Body of pancreas (tissue), 4 donors: ENCODE data around the gene SLC9A9. TPM values are rescaled to one million over a fixed set of nuclear protein-coding genes. Genes with fewer than 3 reads are reported as not detected.
"Not testable (repeated sequence)": the region's sequence is repeated elsewhere in the genome, so short reads cannot be mapped to it uniquely, and the experiment has no call there.

Experiments
- ATAC-seq: fragments of 150-250 bp; one replicate; pipeline ENCODE4 v1.9.1; 2016
- DNase-seq, 4 donors: peaks; one replicate each; pipeline ENCODE4 v3.0.0-alpha.2; 2019
- H3K27ac ChIP-seq, 4 donors: fragments of 200-600 bp; sonication (generic); 1 replicate in 3 of 4; 2 replicates in 1 of 4; pipeline versions ENCODE4 v1.5.1 to v1.6.1; 2016 to 2019; ENCODE audit warnings: mild to moderate bottlenecking in 1 of 4, mixed read lengths in 1 of 4, moderate library complexity in 1 of 4
- H3K27me3 ChIP-seq, 2 donors: fragments of 200-600 bp; sonication (generic); one replicate each; pipeline ENCODE4 v1.6.0; 2016; ENCODE audit warnings: mild to moderate bottlenecking in 1 of 2
- H3K36me3 ChIP-seq, 2 donors: fragments of 200-600 bp; sonication (generic); replicated peaks in 1 of 2; 2 replicates each; pipeline ENCODE4 v1.5.1; 2016; ENCODE audit warnings: low read depth in 2 of 2; ENCODE audit not compliant: insufficient read depth in 1 of 2
- H3K4me1 ChIP-seq: fragments of 200-600 bp; sonication (generic); one replicate; pipeline ENCODE4 v1.6.0; 2016
- H3K4me3 ChIP-seq, 2 donors: fragments of 200-600 bp; sonication (generic); 1 replicate in 1 of 2; 2 replicates in 1 of 2; pipeline ENCODE4 v1.5.1; 2016 to 2019
- H3K9me3 ChIP-seq, 3 donors: fragments of 200-600 bp; sonication (generic); 1 replicate in 2 of 3; 2 replicates in 1 of 3; pipeline ENCODE4 v1.5.1; 2016
- POLR2A ChIP-seq, 3 donors: fragments of 450-650 bp; IDR thresholded peaks; one replicate each; pipeline ENCODE4 v1.6.1; 2016; ENCODE audit warnings: antibody characterized with exemption in 3 of 3, mild to moderate bottlenecking in 2 of 3
- WGBS, 2 donors: methylation state at CpG; one replicate each; pipeline ENCODE4 v1.1.5; 2017; 5-methylcytosine and 5-hydroxymethylcytosine counted together
- intact Hi-C: fragments of 100-400 bp; cut with DNase I; formaldehyde crosslinking; loops from one replicate; pipeline ENCODE4 v1.15.1; 2023
- total RNA-seq, 2 donors: library from RNA; depleted of rRNA; stranded (reverse); fragments of >200 nt; gene quantifications; one replicate each; pipeline ENCODE4 v1.1.0, GENCODE V29; 2016
- TF ChIP-seq, protein P1 (sequence below), 7 experiments: fragments of 450-650 bp in 4 of 7; fragments of 200-600 bp in 3 of 7; sonication (generic) in 3 of 7; IDR thresholded peaks; one replicate each; pipeline ENCODE4 v1.5.1; 2016 to 2019; ENCODE audit warnings: antibody characterized with exemption in 7 of 7

The SLC9A9 gene
- total RNA-seq, 2 donors from 2014 or later = 1.6 to 2.3 TPM

DNA sequence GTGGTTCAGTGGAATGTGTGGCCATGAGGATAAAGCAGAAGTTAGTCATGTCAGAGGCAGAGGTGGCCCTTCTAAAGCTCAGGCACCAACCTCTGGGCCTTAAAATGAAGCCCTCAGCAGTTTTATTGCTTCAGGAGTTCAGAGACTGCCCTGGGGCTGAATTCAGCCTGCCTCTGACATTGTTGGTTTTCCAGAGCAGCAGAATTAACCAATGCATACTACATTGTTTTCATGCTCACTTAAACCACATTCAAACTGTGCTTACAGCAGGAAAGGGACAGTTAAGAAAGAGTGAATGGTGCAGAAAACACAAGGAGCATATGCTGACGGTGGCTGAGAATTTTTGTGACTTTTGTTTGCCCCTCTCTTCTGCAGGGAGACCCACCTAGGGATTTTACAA is 408.5 kb downstream of the SLC9A9 start:
- no peak for DNase-seq
- H3K9me3 ChIP-seq = no peaks in the 10 kb centered on the region
- H3K36me3 ChIP-seq = no peaks in the 10 kb centered on the region
- no peak overlapping the region for H3K4me3 ChIP-seq
- no peak for ATAC-seq
- intact Hi-C loops = no loop called here
- TF ChIP-seq, protein P1, sequence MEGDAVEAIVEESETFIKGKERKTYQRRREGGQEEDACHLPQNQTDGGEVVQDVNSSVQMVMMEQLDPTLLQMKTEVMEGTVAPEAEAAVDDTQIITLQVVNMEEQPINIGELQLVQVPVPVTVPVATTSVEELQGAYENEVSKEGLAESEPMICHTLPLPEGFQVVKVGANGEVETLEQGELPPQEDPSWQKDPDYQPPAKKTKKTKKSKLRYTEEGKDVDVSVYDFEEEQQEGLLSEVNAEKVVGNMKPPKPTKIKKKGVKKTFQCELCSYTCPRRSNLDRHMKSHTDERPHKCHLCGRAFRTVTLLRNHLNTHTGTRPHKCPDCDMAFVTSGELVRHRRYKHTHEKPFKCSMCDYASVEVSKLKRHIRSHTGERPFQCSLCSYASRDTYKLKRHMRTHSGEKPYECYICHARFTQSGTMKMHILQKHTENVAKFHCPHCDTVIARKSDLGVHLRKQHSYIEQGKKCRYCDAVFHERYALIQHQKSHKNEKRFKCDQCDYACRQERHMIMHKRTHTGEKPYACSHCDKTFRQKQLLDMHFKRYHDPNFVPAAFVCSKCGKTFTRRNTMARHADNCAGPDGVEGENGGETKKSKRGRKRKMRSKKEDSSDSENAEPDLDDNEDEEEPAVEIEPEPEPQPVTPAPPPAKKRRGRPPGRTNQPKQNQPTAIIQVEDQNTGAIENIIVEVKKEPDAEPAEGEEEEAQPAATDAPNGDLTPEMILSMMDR (IDR thresholded peaks at IDR 0.05) = no peak
- TF ChIP-seq POLR2A (IDR thresholded peaks at IDR 0.05) = no peak
- WGBS, 2 donors = 48 to 61% methylated on average over 1 of the region's 1 CpG
- no peaks in the 10 kb centered on the region for H3K27me3 ChIP-seq
- no peak overlapping the region for H3K27ac ChIP-seq
- no peaks in the 10 kb centered on the region for H3K4me1 ChIP-seq

DNA sequence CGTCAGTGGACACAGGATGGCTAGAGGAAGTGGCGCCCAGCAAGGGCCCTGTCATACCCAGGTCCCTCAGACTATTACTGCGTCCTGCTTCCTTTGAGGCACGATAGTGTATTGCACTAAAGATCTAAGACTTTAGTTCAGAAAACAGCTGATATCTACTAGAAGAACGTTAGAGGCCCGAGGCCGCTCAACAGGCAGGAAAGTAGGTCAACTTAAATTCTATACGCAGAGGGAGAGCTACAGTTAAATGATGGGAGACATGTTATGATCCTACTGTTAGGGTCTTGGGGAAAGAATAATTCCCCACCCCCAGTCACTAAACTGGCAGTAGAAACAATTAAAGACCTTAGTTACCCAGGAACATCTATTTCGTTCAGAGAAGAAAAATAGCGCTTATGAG is 410.9 kb downstream of the SLC9A9 start:
- TF ChIP-seq POLR2A (IDR thresholded peaks at IDR 0.05) = no peak
- TF ChIP-seq, protein P1 (IDR thresholded peaks at IDR 0.05) = no peak
- no peaks in the 10 kb centered on the region for H3K4me1 ChIP-seq
- H3K9me3 ChIP-seq = no peaks in the 10 kb centered on the region
- H3K36me3 ChIP-seq = no peaks in the 10 kb centered on the region
- intact Hi-C loops = no loop called here
- WGBS, 2 donors = 79 to 81% methylated on average over 10 of the region's 10 CpGs
- DNase-seq = no peak
- no peak overlapping the region for H3K4me3 ChIP-seq
- no peak overlapping the region for H3K27ac ChIP-seq
- no peaks in the 10 kb centered on the region for H3K27me3 ChIP-seq
- ATAC-seq = no peak

DNA sequence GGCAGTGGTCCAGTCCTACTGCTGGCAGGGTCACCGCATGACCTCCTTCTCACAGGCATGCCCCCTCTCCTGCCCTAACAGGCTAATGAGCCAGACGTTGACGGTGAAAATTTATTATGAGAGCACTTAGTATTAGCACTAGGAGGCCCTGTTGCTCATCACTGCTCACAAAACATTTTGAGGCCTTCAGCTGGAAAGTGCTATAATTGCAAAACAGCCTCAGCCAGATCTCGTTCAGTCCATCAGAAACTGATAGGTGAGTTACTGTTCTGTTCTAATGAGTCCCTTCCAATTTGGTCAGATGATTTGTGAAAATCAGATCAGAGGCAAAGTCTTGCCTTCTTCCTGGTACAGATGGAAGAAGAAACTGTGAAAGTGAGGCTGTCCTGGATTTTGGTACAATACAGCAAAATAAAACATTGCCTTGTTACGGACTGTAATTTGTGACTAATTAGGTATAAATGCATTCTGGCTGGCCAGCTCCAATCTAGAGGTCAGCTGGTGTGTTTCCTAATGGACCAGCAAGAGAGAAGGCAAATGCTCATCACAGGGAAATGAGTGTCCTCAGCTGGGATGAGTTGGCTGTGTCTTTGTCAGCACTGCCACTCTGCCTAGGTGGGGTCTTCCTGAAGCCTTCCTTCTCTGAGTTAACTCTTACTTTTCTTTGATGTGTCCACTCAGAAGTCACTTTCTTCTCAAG is 411.9 kb downstream of the SLC9A9 start:
- Histone ChIP-seq H3K27me3 (no peaks in the 10 kb centered on the region), H3K9me3 (no peaks in the 10 kb centered on the region), H3K4me3 (no peak overlapping the region), H3K4me1 (no peaks in the 10 kb centered on the region), H3K27ac (no peak overlapping the region), H3K36me3 (no peaks in the 10 kb centered on the region)
- TF ChIP-seq, protein P1 (IDR thresholded peaks at IDR 0.05) = no peak
- no peak for TF ChIP-seq POLR2A (IDR thresholded peaks at IDR 0.05)
- no peak for ATAC-seq
- no peak for DNase-seq
- intact Hi-C loops = no loop called here
- whole genome bisulfite sequencing, 2 donors = 69 to 72% methylated on average over 5 of the region's 5 CpGs

DNA sequence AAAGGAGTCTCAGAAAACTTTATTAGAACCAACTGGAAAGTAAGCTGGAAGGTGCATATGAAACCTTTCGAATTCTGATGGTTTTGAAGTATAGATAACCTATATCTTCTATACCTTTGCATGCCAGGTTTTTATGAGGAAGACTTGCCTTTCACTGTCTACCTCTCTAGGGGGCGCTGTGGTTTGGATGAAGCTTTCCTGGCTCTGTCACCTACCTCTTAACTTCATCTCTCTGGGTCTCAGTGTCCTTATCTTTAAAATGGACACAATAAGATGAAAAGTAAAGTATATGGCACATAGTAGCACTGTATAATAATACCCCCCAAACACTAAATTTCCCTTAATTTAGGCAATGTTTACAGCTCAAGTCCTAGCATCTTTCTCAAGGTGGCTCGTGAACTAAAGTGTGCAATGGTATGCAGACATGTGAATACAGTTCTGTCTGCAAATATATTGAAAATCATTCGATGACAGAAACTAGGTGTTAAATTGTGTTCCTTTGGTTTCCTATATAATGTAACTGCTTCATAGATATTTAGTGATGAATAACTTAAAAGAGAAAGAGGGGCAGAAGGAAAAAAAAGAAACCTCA is 414.4 kb downstream of the SLC9A9 start:
- no peak for ATAC-seq
- Histone ChIP-seq H3K4me1 (no peaks in the 10 kb centered on the region), H3K36me3 (no peaks in the 10 kb centered on the region)

DNA sequence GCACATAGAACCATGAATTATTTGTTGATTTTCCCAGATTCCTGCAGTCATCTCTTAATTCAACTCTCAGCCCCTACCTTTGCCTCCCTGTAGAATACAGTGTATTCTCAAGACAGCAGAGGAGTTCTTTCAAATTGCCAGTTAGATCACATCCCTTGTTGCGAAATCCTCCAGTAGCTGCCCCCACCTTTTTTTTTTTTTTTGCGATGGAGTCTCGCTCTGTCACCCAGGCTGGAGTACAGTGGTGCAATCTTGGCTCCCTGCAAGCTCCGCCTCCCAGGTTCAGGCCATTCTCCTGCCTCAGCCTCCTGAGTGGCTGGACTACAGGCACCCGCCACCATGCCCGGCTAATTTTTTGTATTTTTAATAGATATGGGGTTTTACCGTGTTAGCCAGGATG is 417.0 kb downstream of the SLC9A9 start:
- H3K4me3 ChIP-seq, ATAC-seq, H3K27me3 ChIP-seq, H3K36me3 ChIP-seq, H3K27ac ChIP-seq, intact Hi-C loops, H3K4me1 ChIP-seq, H3K9me3 ChIP-seq: not testable (repeated sequence)
- WGBS, 2 donors = 81 to 95% methylated on average over 7 of the region's 7 CpGs
- peak in 1 of 4 donors; percentile 6 for DNase-seq

More for the DNA sequence above, 414.4 kb downstream of the SLC9A9 start:
- intact Hi-C loops = no loop called here
- no peak for DNase-seq
- no peaks in the 10 kb centered on the region for H3K9me3 ChIP-seq
- H3K27me3 ChIP-seq = no peaks in the 10 kb centered on the region
- 62 to 66% methylated on average over 4 of the region's 4 CpGs for WGBS, 2 donors
- TF ChIP-seq POLR2A (IDR thresholded peaks at IDR 0.05) = no peak
- TF ChIP-seq, protein P1 (IDR thresholded peaks at IDR 0.05) = peak in 1 of 7 experiments; percentile 10
- no peak overlapping the region for H3K27ac ChIP-seq
- no peak overlapping the region for H3K4me3 ChIP-seq
